Vagina (tissue), 2 donors: ENCODE results near the gene GALM.

Experiments
- POLR2A ChIP-seq, 2 donors: fragments of 450-650 bp; IDR thresholded peaks; one replicate each; pipeline ENCODE4 v1.6.1; 2017; ENCODE audit warnings: antibody characterized with exemption in 2 of 2, mild to moderate bottlenecking in 2 of 2, moderate library complexity in 2 of 2
- POLR2AphosphoS5 ChIP-seq, 2 donors: sonication (generic); formaldehyde crosslinking; IDR thresholded peaks; one replicate each; pipeline ENCODE4 v1.9.0; 2017; ENCODE audit warnings: antibody characterized with exemption in 2 of 2, mild to moderate bottlenecking in 2 of 2, low read depth in 1 of 2; ENCODE audit not compliant: insufficient read depth in 1 of 2
- TF ChIP-seq, protein P1 (sequence below), 3 experiments: fragments of 450-650 bp in 2 of 3; fragments of 200-600 bp in 1 of 3; sonication (generic) in 1 of 3; IDR thresholded peaks; one replicate each; pipeline ENCODE4 v1.5.1; 2017 to 2019; ENCODE audit warnings: antibody characterized with exemption in 3 of 3, mild to moderate bottlenecking in 2 of 3, moderate library complexity in 2 of 3

DNA sequence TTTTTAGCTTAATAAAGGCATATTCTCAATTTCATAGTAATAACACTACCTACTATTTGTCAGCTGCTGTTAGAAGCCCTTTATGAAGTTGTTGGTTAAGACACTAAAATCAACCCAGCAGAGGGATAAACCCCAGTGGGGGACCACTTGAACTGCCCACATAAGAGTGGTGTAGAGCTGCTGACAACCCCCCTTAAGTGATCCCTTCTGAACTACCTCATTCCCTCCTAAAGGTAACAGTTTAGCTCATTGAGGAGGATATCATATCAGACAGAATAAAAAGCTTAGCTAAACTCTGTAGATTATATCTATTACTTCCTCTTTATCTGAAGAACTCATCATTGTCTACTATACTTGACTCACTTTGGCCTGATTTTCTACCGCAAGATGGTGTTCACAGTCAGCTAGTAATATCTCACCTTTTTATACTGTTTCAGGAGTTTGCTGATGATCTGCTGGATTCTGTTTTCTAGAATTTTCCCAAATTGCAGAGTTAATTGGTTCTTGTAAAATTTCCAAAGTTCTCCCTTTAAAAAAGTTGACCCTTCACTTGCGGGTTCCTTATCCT, 16.2 kb downstream of the GALM start:
- TF ChIP-seq POLR2A (IDR thresholded peaks at IDR 0.05), result no peak
- TF ChIP-seq, protein P1, sequence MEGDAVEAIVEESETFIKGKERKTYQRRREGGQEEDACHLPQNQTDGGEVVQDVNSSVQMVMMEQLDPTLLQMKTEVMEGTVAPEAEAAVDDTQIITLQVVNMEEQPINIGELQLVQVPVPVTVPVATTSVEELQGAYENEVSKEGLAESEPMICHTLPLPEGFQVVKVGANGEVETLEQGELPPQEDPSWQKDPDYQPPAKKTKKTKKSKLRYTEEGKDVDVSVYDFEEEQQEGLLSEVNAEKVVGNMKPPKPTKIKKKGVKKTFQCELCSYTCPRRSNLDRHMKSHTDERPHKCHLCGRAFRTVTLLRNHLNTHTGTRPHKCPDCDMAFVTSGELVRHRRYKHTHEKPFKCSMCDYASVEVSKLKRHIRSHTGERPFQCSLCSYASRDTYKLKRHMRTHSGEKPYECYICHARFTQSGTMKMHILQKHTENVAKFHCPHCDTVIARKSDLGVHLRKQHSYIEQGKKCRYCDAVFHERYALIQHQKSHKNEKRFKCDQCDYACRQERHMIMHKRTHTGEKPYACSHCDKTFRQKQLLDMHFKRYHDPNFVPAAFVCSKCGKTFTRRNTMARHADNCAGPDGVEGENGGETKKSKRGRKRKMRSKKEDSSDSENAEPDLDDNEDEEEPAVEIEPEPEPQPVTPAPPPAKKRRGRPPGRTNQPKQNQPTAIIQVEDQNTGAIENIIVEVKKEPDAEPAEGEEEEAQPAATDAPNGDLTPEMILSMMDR (IDR thresholded peaks at IDR 0.05), result no peak
- no peak for TF ChIP-seq POLR2AphosphoS5 (IDR thresholded peaks at IDR 0.05; ENCODE audit: insufficient read depth in 1 of 2, low read depth in 1 of 2)
